ENCODE data around the gene CPED1.

CPED1 gene

DNA sequence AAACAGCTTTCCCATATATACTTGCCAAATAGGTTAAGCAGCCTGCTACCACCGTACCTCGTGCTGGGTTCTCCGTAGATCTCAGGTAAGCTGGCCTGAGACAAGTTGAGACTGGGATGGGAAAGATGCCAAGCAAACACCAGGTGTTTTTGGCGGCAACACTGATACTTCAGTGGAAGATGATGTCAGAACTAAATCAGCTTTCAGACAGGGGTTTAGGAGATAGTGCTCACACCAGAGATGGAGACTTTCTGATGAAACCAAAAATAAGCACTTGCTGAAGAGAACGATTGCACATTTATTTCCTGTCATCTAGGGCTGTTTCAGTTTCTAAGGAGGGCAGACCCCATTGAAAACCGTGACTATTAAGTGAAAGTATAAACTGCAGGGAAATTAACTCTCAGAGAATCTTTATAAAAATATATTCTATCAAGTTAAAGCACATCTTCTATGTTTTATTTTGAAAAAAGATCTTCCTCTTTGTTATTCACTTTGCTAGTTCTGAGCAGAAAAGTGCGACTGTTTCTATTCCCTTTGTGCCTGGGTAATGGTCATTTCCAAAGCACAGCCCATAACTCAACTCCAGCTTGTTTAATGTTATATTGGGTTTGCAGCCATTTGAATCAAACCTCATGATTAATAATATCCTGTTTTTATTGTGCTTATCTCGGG is 149.9 kb downstream of the CPED1 start:
- DNase-seq (ENCODE audit: low read depth in 2 of 2) = no peak

DNA sequence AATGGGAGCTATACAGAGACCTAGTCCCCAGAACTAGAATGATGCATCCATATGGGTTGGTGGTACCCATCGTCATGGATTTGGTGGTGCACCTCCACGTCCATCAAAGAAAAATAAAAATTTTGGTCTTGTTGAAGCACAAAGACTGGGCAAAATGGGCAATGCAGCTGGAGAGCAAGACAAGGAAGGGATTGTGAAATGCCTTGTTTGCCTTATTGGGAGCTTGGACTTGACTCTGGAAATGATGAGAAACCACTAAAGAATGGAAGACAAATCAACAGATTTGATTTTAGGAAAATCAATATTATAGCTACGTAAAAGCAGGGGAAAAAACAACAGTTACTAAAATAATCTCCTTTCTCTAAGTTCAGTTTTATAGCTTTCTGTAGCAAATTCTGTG is 150.9 kb downstream of the CPED1 start:
- DNase-seq (ENCODE audit: low read depth in 2 of 2) = no peak

DNA sequence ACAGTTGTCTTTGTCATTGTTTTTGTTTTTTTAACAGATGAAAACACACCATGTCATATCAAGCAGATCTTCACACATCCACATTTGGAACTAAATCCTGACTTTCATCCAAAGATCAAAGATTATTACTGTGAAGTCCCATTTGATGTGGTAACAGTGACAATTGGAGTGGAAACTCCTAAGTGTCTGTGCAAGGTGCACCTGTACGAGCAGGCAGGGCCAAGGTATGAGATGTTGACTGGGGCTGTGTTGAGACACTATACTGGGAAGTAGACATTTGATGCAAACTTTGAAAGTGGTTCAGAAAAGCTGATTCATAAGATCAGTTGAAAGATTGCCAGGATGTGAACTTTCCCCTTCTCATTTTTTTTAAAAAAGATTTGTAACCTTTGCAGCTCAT is 152.3 kb downstream of the CPED1 start:
- DNase-seq (ENCODE audit: low read depth in 2 of 2) = no peak

DNA sequence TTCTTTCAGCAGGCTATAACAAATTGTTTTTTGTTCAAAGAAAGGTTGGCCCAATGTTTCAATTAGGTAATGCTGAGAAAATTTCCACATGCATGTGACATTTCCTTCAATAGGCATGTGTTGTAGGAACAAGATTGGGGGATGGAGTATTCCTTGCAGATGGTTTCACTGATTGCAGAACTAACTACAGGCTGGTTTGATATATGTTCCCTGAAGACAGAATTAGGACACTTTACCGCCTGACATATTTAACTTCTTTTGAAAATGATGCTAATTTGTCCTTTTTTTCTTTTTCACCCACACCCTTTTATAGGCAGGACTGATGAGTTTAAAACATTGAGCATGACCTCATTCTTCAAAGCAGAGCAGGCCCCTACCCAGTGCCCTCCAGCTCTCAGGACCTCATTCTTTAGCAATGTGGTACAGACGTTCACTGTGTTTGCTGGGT is 163.3 kb downstream of the CPED1 start:
- DNase-seq (ENCODE audit: low read depth in 2 of 2) = no peak

DNA sequence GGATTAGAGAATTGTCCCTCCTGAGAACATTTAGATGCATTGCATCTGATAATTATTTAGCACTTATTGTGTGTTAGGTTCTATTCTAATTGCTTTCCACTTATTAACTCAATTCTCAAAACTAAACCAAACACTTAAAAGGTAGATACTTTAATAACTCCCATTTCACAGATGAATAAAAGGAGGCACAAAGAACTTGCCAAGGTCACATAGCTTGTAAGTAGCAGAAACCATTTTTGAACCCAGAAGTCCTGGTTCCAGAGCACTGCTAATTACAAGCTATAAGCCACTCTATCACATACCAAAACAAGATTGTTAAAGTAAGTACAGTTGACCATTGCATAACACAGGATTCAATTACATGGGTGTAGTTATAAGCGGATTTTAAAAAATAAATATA is 164.9 kb downstream of the CPED1 start:
- no peak for DNase-seq (ENCODE audit: low read depth in 2 of 2)

DNA sequence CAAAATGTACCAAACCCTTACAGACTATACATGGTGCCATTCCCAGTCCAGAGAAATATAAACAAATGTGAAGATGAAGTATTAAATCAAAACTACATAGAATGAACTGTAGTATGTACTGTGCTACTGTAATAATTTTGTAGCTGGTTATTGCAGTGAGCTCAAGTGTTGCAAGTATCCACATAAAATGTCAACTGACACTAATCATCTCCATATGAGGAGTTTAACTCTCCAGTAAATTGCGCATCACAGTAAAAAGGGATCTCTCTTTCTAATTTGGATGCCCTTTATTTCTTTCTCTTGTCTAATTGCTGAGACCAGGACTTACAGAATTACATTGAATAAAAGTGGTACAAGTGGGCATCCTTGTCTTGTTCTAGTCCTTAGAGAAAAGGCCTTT is 165.5 kb downstream of the CPED1 start:
- DNase-seq (ENCODE audit: low read depth in 2 of 2) = no peak

DNA sequence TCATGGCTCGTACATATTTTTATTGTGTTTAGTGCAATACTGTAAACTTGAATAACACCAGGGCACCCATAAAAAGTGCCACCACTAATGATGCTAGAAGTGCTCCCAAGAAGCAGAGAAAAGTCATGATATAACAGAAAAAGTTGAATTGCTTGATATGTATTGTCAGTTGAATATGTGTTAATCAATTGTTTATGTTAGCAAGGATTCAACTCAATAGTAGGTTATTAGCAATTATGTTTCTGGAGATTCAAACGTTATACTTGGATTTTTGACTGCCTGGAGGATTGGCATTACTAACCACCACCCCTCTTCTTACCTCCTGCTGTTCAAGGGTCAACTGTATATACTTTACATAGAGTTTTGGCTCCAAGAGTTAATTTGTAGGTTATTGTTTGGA is 168.3 kb downstream of the CPED1 start:
- no peak for DNase-seq (ENCODE audit: low read depth in 2 of 2)

DNA sequence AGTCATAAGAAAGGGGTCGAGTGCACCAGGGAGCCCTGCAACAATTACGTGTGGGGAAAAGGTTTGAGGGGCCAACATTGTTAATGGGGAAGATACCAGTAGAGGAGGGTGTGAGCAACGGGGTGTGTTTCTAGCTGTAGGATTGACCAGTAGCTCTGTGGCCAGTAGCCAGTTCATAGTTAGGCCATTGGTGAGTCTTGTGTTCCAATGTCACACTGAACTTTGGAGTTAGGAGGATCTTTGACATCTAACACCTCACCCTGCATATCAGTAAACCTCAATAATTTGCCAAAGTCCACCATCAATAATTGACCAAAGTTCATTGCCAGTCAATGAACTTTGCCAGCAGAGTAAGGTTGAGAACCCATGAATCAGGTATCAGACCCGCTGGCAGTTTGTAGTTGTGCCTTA is 168.8 kb downstream of the CPED1 start:
- DNase-seq (ENCODE audit: low read depth in 2 of 2) = no peak

DNA sequence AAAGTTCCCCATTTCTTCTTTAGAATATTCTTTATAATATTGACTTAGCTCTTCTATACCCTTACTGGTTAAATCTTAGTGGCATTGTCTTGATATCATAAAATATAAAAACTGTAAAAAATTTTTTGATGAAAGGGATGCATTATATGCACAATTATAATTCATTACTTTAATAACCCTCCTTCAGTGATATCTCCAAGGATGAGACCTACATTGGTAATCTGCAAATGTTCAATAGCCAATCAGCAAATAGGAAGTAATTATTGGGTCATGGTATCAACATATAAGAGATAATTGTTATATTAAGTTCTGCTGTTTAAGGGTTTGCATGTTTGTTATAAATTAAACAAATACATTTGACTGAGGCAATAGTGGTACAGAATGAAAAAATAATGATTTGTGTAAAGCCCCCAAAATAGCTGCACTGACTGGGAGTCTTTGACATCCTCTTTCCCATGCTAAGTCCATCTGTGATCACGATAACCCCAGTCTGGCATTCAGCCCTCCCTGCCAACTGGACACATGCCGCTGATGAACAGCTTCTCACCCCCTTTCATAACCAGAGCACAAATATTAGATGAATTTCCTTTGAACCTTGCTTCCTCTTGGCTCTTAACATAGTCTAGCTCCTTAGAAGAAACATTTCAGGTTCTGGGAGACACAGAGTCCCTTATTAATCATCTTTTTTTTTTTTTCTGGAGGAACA is 169.5 kb downstream of the CPED1 start:
- no peak for DNase-seq (ENCODE audit: low read depth in 2 of 2)

DNA sequence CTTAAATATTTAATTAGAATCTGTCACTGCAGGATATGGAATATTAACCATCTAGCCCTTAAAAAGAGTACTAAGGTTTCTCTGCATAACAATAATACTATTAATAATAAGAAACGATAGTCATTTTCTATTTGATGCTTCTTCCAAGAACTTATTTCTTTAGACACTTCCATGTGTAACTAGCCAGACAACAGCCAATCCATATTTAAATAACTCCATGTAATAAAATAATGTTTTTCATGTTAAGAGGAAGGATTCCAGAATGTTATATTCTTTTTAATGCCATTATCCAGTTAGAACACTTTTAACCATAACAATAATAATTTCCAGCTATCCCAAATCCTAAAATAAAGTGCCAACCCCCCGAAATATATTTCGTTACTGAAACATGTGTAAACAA is 170.2 kb downstream of the CPED1 start:
- no peak for DNase-seq (ENCODE audit: low read depth in 2 of 2)

DNA sequence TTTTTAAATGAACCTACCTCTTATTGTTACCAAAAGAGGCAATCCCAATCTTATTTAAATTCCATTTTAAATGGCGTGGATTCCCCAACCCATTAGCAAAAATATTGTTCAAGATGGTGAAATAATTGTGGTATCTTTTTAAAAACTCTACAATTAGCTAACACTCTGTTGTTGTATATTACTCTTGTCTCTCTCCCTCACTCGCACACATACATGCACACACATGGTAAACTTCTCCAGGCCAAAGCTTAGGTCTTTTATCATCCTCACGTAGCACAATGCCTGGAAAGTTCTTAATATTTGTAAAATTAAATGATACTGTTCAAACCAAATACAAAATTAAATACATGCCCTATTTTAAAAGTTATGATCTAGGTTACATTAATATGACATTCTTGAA is 171.0 kb downstream of the CPED1 start:
- DNase-seq (ENCODE audit: low read depth in 2 of 2) = no peak

DNA sequence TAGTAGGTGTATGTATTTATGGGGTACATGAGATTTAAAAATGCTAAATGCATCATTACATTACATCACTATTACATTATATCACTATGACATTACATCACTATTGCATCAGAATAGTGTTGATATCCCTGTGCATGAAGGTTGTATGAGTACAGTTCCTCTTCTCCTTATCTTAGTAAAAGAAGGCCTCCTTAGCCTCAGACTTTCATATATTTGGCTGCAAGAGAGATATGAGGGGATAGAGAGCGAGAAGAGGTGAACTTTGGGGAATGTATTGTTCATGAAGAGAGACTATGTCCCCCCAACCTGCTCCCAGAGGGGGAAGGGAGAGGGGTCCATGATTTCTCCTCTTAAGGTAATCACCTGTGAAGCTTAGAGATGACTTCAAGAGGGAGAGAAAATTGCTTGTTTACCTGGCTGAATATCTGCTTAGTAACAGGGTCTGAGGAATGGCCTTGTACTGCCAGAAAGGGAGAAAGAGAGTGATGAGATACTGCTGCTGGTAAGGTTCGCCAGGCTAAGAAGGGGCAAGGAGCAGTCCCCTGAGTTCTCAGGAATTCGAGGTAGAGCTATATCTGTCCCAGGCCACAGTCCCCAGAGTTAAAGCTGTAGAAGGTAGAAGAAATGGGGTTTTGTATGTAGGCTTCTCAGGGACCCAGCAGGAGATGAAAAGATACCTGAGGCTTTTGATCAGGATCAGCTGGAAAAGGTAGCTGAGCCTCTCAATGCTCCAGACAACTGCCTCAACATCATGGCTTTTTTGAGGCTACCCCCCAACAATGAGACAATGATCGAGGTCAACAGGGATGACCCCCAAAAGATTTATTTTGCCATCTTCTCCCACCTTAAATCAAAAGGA is 171.9 kb downstream of the CPED1 start:
- no peak for DNase-seq (ENCODE audit: low read depth in 2 of 2)

DNA sequence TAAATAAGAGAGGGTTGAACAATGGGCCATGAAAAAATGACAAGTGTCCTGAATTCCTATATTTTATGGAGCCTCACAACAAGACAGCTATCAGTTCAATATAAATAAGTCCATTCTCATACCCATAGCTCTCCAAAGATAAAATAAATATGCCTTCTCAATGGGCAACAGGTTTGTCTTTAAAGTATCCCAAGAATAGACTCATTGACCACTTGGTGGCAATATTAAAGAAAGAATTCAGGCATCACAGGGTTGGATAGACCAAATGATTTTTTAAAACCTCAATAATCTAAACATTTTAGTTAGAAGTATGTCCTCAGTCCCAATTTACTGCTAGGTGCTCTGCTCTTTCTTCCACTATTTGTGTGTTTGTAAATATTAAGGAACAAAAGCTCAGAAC is 175.2 kb downstream of the CPED1 start:
- DNase-seq (ENCODE audit: low read depth in 2 of 2) = no peak

DNA sequence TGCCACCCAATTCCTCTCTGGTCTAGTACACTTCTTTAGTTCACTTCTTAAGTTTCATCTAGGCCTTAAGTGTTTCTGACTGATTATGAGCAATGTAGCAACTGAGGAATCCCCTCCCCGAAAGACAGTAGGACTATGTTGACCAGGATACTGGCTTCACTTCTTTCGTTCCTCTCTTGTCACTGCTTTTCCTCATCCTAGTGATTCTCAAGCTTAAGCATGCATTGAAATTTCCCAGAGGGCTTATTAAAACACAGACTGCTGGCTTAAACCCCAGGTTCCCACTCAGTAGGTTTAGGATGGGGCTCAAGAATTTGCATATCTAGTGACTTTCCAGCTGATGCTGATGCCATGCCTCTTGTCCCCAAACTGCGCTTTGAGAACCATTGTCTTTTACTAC is 175.7 kb downstream of the CPED1 start:
- DNase-seq (ENCODE audit: low read depth in 2 of 2) = no peak

DNA sequence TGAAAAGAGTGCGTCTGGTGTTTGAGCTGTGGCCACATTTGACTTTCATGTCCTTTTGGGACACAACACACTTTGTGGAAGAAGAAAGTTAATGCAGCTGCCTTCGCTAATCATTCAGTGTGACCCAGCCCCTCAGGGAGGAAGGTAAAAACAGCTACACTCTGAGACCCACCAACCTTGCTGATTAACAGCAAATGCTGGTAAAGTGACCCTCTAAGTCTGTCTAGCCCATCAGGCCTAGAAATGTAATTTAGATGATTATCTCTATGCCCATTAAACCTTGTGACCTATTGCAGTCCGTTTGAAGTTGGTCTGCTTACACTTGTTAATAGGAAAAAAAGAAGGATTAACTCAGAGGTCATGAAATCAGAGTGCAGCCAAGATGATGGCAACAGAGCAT is 178.4 kb downstream of the CPED1 start:
- no peak for DNase-seq (ENCODE audit: low read depth in 2 of 2)

DNA sequence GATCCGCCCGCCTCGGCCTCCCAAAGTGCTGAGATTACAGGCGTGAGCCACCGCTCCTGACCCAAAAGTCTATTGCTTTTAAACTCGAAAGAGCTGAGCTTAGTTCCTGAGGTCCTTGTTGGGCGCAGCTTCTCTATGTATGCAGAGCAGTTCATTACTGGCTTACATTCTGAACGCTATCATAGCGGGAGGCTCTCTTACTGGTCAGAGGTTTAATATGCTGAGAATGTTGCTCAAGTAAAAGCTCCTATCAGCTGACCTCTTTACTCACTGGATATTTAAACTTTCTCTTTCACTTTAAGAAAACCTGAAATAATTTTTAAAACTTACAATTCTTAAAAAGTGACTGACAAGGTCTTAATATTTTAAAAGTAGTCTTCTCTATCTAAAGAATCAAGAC is 179.5 kb downstream of the CPED1 start:
- DNase-seq (ENCODE audit: low read depth in 2 of 2) = no peak

DNA sequence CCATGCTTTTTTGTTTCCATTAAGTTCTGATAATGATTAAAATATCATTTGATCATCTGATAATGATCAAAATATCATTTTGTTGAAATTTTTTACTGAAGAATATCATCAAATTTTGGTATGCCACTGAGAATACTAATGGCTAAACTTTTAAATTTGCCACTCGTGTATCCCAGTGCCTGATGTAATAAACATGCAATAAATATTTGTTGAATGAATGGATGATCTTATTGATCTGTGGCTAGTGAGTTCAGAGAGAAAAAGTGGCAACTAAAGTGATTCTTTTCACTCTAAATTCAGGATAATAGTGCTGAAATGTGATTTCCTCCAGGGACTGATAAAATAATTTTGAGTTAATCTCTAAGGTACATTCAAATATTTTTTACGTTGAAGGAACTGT is 181.0 kb downstream of the CPED1 start:
- DNase-seq (ENCODE audit: low read depth in 2 of 2) = no peak

DNA sequence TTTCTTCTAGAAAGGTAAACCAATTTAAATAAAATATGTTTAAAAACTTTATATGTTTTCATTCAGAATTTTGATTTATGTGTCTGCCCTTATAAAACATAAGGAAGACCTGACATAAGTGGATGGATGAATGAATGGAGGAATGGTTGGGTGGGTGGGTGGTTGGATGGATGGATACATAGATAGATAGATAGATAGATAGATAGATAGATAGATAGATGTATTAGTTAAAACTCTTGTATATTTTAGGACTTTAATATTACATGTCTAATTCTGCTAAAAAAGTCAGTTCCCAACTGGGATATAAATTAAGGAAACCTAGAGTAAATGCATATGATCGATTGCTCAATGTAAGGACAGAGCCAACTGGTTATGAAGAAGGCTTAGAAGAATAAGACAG is 184.0 kb downstream of the CPED1 start:
- no peak for DNase-seq (ENCODE audit: low read depth in 2 of 2)

DNA sequence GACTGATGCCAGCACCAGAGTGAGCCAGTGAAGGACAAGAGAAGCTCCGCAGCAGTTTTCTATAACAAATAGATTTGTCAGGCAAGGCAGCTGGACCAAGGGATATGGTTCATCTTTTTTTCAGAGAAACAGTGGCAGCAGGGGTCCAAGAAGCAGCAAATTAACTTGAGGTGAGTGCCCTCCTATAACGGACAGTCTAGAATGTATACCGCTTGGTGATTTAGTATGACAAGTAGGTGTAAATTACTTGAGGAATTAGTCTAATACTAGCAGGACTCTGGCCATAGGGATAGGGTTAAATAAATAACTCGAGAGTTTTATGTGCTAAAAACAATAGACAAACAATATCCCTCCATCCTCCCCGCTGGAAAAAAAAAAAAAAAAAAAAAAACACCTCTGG is 187.3 kb downstream of the CPED1 start:
- DNase-seq (ENCODE audit: low read depth in 2 of 2) = no peak

DNA sequence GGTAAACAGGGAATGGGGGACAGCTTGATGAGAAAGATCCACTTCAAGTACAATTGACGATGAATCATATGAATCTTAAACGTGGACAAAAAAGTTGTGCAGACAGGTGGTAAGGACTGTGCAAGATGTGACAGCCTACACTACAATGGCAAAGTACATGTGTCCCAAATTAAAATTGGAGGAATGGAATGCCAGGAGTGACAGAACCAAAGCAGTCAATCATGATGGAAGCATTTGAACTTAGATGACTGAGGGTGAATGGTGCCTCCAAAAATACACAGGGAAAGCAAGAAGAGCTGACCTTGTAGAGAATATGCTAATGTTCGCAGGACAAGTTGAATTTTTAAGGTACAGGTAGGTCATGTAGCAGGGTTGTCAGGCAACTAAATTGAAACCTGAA is 189.9 kb downstream of the CPED1 start:
- DNase-seq (ENCODE audit: low read depth in 2 of 2) = no peak

DNA sequence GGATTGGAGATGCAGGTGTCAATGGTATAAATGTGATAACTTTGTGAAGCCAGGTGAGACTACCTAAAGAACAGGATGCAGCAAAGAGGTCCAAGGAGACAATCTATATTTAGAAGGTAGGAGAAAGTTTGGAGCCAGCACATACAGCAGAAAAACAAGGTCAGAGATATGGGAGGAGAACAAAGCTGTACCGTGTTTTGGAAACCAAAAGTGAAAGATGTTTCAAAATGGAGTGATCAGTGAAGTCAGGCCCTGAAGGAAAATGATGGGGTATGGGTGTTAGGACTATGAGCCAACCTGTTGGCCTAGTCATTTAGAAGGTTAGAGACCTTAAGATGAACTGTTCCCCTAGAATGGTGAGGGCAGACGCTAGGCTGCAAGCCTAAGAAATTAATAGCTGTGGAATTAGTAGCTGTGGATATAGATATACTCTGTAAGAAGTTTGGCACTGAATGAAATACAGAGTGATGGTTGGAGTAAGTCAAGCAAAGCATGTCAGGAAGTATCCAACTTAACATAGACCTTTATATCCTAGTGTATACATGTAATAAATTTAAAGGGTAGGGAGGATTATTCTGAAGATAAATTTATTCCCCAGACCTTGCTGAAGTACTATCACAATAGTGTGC is 190.5 kb downstream of the CPED1 start:
- no peak for DNase-seq (ENCODE audit: low read depth in 2 of 2)

DNA sequence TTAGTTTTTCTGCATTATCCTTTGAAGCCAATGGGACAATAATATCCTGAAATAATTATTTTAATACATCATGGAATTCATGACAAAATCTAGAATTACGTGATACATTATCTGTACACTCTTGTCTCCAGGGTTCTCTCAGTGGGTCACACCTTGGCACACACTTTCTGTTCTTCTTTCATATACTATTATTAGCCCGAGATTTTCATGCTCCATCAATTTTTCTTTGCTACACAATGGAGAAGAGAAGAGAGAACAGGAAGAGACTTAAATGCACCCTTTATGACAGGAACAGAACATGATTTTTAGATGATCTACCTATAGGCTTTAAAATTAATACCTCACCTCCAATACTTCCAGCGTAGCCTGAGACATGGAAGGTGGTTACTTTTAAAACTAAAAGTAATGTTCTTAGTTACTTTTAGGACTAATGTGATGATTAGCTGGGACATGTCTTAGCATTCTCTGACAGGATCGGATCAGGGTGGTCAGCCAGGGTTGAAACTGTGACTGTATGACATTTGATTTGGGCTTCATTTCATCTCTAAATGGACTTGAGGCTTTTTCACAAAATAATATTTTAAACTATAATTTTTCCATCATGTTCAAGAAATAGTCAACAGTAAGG is 192.0 kb downstream of the CPED1 start:
- DNase-seq (ENCODE audit: low read depth in 2 of 2) = no peak

Measured in stimulated activated CD4-positive, alpha-beta T cell treated with anti-CD3 and anti-CD28 coated beads, Interleukin-1b, Interleukin-23, amount 100 ng/mL, for 1 hour (primary cell).